ENCODE results near the gene DOK7. TPM values are rescaled to one million over a fixed set of nuclear protein-coding genes. Genes with fewer than 3 reads are reported as not detected.

The DOK7 gene
- total RNA-seq, 1 donor from 2014 or later: under 0.01 TPM

DNA sequence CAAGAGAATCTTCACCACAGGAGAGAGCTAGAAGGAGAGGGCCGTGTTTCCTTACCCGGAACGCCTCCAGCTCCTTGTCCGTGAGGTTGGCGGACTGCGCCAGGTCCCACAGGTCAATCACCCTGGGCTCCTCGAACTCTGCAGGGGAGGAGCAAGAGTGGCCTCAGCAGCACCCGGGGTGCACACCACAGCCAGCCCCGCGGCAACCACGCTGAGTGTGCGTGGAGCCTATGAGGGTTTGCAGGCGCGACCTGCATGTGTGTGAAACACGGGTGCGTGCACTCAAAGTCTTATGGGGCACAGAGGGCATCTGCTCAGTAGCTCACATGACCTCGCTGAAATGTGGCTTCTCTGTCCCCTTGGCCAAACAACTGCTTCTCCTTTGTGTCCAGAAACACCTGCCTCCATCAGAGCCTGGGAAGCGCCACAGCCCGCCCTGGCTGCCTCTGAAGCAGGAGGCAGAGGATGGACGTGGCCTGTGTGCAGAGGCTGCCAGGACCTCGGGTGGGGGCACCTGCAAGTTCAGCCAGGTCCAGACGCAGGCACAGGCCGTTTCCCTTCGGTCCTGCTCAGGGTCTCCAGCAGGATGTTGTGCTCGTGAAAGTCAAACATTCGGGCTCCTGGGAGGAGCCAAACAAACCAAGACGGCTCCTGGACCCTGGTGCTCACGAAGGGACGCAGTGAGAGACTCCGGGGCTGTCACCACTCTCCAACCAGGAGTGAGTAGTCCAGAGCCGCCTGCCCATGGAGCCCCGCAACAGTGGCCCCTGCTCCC is 53.1 kb downstream of the DOK7 start:
- FAIRE-seq (no peak), DNase-seq (ENCODE audit: low spot score in 2 of 2) (no peak)

DNA sequence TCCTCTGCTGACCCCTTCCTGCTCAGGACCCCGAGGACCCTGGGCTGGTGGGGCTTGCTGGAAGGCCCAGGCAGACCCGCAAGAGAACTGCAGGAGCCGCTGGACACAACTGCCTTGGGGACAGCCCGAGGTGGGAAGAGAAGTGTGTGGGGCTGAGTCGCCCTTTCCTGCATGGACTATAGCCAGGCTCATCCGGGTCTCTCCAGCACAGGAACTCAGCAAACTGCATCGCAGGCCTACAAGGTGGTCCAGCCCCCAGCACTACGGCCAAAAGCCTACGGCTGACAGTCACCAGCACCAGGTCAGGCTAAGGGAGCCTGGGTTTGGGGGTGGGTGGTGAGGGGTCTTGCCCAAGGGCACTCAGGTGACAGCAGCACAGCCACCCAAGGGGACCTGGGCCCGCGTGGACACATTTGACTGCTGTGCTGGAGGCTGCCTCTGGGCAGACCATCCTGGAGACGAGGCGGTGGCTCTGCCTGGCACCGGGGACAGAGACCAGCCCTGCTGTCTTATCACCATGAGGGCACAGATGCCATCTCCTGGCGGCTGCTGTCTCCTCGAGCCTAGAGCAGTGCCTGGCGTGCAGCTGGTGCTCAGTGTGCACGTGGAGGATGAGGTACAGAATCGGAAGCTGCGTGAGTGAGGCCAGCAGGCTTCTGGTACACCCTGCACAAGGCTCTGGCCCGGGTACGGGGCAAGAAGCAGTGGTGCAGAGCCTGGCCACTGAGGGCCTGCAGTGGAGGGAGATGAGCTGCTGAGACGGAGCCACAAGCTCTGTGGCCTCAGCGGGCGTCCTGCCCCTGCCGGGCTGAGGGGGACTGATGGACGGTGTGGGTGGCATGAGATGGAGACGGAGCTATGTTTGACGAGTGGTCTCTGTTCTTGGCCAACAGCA is 54.0 kb downstream of the DOK7 start:
- DNase-seq (ENCODE audit: low spot score in 2 of 2): no peak
- no peak for FAIRE-seq

DNA sequence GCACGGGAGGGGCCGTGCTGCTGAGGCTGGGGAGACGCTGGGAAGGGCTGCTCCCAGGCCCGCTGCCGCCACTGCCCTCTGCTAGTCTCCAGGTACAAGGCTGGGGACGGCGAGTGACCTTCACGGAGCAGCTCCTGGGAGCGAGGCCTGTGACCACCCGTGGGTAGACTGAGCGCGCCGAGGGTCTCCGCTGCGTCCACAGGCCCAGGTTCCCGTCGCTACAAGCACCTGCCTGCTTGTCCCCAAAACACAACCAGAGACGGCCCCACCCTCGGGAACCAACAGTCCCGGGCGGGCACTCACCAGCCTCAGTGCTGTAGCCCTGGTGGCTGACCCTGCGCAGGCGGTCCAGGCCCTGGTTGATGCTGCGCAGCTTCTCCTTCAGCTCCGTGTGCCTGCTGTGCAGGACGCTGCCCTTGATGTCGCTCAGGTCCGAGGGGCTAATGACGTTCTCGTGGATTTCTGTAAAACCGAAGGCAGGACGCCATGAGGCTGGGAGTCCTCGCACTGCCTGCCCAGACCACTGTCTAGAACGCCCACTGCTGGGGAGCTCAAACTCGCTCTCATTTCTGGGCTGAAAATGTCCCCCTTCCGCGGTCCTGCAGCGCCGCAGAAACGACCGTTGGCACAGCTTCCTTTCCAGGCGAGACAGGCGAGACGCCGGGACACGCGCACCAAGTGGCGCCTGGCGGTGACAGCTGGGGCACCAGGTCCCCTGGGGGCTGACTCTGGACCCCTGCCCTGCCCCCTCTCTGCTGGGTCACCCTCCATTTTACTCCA is 54.8 kb downstream of the DOK7 start:
- FAIRE-seq (no peak), DNase-seq (ENCODE audit: low spot score in 2 of 2) (no peak)

DNA sequence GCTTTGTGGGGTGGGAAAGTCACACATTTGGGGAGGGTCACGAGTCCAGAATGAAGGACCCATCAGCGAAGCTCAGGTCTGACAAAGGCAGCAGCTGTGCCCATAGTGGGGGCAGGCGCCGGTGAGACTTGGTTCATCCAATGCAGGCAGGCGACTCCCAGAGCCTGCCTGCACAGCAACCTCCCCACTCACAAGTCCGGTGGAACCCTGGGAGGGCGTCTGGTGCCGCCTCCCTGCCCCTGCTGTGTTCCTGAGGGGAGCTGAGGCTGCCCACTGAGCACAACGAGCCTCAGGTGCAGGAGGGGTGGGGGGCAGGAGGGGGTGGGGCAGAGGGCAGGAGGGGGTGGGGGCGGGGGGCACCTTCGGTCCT is 55.4 kb downstream of the DOK7 start:
- no peak for FAIRE-seq
- DNase-seq (ENCODE audit: low spot score in 2 of 2): no peak

DNA sequence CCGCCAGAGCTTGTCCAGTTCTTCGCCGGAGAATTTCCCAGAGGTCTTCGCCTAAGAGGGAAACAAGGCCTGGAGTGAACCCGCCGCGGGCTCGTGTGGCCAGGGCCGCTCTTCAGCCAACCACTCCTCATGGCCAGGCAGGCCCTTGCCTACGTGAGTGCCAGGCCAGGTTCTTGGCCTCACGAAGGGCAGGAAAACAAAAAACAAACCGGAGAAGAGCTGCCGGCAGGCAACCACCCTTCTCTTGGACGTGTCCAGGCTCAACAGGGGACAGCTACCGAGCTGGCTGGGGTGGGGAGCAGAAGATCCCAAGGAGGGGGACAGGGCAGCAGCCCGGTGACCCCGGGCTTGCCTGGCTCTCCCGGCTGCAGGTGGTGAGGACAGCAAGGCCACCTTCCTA is 55.8 kb downstream of the DOK7 start:
- DNase-seq (ENCODE audit: low spot score in 2 of 2): no peak
- no peak for FAIRE-seq

DNA sequence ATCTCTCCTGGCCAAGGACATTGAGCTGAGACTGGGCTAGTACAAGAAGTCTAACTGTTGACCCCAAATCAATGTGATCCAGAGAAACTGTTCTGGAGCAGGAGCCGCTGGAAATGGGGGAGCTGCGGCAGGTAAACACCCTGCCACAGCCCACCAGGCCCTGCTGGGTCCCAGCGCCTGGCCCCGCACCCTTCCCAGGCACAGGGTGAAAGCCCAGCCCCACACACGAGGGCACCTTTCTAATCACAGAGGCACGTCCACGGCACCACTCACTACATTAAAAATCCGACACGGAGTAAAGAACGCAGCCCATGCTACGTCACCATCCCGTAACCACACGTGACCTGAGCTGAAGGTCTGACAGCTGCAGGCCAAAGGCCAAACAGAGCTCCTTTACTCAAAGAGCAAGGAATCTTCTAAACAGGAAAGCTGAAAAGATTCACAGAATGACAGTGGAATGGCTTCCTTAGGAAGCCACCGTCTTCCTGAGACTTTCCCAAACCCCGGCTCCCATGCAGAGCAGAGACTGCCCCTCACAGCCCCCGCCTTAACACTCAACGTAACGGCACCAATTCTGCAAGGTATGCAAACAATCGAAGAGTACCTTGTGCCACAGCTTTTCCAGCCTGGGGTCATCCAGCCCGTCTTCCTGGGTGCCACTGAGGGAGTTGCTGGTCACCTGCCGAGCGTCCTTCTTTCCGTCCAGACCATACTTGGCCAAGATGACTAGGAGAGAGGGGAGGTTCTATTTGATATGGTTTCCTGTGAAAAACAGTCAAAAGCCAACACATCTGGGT is 56.6 kb downstream of the DOK7 start:
- no peak for FAIRE-seq

DNA sequence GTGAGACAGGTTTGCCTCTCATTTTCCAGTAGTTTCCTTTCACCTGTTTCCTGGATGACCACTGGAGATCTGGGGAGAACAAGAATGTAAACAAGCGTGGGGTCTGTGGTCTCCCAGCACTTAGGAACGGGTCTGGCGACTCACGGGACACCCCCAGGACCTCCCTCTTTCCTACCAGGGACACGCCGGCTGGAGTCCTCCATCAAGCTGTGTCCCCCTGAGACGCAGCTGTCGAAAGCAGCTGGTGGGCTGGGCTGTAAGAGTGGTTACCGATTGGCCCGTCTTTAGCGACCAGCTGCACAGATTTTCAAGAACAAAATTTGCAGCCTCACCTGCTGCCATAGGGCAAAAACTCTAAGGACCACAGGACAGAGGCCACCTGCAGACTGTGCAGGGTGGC is 57.2 kb downstream of the DOK7 start:
- FAIRE-seq (no peak), DNase-seq (ENCODE audit: low spot score in 2 of 2) (no peak)

More for the DNA sequence above, 56.6 kb downstream of the DOK7 start:
- DNase-seq (ENCODE audit: low spot score in 2 of 2): no peak

DNA sequence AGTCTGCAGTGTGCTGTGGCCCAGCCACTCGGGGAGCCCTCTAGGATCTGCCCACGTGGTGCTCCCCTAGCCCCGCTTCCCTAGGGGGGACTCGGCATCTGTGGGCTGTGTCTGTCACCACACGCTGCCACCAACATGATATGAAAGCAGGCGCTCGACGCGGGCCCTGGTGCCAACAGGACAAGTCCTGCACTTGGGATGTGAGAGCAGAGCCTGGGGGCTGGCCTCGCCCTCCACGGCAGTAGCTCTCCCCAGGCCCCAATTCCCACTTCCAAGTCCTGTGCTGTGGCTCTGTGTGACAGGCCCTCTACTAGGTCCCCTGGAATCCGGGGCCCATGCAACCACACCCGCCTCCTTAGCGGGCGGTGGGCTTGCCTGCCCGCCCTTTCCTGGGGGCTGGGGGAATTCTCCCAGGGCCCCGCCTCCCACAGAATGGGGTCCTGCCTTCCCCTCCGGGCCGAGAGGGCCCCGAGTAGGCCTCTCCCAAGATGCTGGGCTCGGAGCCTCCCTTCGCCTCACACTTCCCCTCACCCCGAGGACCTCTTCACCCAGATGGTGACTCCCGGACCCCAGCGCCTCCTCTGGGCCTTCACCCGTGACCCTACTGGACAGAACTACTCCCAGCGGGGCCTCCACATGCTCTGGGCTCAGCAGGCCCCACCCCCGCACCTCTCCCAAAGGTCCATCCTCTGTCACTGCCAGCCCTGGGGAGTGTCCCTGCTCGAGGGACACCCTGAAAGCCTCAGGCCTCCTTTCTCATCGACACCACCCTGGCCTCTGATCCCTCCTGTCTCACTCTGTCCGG is 57.9 kb downstream of the DOK7 start:
- DNase-seq (ENCODE audit: low spot score in 2 of 2) (no peak), FAIRE-seq (no peak)

DNA sequence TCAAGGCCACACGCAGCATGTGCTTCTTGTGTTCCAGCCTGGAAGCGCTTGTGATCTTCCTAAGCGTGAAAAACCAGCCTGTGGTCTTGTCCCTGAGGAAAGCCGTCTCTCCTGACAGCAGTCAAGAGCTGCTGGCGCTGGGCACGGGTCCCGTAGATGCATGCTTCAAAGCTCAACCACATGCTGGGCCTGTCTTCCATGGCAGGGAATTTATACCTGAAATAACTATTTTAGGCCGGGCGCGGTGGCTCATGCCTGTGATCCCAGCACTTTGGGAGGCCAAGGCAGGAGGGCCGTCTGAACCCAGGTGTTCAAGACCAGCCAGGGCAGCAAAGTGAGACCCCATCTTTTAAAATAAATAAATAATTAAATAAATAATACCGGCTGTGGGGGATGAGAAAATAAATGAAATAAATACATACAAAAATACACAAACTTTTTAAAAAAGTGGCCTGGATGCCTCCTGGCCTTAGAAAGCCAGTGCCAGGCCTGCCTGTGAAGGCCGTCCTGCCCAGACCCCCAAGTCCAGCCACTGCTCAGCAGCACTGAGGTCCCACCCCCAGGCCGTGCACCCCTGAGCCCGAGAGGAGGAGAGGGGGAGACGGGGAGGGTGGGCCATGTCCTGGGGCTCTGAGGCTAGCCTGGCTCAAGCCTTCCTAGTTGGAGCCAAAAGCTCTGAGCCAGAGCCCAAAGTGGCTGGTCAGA is 58.7 kb downstream of the DOK7 start:
- DNase-seq (ENCODE audit: low spot score in 2 of 2) (no peak), FAIRE-seq (no peak)

DNA sequence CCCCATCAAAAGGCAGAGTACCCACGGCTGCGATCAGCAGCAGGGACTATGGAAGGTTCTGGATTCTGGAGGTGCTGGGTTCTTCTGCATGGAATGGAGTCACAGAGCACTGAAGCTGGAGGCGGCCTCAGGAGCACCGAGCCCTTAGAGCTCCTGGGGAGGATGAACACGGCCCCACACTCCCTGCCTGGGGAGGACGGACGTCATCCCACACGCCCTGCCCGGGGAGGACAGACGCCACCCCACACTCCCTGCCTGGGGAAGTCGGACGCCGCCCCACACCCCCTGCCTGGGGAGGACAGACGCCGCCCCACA is 59.2 kb downstream of the DOK7 start:
- FAIRE-seq (no peak), DNase-seq (ENCODE audit: low spot score in 2 of 2) (no peak)

DNA sequence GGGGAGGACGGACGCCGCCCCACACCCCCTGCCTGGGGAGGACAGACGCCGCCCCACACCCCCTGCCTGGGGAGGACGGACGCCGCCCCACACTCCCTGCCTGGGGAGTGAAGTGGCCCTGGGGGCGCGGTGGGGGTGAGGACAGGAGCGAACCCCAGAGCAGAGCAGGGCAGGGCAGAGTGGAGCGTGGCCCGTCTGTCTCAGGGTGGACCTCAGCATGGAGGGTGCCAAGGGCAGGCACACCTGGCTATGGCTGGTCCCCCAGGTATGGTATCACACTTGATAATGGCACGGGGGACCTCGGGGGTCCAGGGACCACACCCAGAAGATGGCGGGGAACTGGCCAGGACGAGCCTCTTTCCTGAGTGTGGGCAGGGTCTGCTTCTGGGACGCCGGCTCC is 59.5 kb downstream of the DOK7 start:
- DNase-seq (ENCODE audit: low spot score in 2 of 2): no peak
- no peak for FAIRE-seq

DNA sequence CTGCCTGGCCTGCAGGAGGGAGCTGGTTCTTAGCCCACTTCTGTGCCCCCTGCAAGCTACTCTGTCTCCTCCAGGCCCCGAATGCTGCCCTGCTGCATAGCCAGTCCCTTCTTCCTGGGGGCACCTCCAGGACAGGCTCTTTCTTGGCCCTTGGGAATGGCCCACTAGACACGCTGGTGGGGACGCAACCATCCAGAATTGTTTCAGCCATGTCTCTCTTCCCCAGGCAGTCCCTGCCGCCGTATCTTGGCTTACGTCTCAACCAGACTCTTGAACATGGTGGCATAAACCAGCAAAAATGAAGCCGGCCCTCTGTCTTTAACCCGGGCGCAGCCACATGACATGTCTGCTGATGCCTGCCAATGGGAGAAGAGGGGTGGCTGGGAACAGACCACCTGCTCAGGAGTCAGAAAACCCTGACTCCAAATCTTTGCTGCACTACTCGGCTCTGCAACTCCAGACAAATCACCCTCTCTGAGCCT is 60.1 kb downstream of the DOK7 start:
- no peak for DNase-seq (ENCODE audit: low spot score in 2 of 2)
- FAIRE-seq: no peak

DNA sequence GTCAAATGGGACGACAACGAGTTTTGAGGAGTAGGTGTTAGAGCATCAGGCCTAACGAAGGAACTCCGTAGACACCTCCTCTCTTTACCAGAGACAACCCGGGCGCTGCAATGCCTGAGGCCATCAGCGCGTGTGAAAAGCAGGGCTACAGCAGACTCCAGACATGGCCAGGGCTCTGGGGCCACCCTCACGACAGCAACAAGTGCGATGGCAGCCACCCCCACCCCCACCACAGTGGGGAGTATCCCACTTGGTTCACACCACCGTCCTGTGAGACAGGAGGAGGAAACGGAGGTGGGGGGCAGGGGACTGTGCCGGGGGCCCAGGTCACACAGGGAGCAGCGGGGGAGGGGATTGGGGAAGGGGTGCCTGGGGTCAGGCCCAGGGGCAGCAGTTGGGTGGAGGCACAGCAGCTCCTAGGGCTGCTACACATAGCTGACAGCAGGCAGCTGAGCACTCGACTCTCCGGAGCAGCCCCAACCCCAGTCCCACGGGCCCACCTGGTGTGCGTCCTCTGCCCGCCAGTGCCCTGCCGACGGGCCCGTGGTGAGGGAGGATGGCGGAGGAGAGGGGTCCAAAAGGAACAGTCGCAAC is 60.6 kb downstream of the DOK7 start:
- no peak for DNase-seq (ENCODE audit: low spot score in 2 of 2)
- FAIRE-seq: no peak

DNA sequence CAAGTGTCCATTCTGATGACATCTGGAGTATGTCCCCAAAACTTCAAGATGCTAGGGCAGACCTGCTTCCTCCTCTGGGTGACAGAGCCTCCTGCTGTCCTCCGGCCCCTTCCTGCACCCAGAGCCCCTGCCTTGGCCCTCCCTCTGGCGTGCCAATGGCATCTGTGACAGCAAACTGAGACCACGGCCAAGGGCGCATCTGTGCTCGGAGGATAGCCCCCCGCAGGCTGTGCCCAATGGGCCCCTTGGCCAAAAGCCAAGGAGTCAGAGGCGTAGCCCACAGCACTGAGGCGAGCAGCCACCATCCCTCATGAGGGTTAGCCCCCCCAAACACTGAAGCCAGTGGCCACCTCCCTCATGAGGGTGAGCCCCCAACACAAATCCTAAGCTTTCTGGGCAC is 61.2 kb downstream of the DOK7 start:
- DNase-seq (ENCODE audit: low spot score in 2 of 2) (no peak), FAIRE-seq (no peak)

DNA sequence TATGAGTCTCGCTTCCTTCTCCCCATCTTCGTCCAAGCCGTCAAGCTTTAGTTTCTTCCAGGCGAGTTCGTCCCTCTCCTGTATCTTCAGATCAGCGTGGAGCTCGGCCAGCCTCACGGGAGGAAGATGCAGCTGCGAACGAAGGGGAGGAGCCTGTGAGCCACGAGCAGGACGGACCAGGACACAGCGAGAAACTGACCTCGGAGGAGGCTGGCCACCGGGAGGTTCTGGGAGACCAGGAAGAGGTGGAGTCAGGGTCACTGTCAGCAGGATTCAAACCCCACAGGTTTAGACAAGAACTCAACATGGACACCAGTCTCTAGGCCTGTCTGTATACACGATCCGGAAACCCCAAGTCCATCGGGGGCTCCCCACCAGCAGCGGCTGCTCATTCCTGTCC is 61.8 kb downstream of the DOK7 start:
- FAIRE-seq (no peak), DNase-seq (ENCODE audit: low spot score in 2 of 2) (no peak)

DNA sequence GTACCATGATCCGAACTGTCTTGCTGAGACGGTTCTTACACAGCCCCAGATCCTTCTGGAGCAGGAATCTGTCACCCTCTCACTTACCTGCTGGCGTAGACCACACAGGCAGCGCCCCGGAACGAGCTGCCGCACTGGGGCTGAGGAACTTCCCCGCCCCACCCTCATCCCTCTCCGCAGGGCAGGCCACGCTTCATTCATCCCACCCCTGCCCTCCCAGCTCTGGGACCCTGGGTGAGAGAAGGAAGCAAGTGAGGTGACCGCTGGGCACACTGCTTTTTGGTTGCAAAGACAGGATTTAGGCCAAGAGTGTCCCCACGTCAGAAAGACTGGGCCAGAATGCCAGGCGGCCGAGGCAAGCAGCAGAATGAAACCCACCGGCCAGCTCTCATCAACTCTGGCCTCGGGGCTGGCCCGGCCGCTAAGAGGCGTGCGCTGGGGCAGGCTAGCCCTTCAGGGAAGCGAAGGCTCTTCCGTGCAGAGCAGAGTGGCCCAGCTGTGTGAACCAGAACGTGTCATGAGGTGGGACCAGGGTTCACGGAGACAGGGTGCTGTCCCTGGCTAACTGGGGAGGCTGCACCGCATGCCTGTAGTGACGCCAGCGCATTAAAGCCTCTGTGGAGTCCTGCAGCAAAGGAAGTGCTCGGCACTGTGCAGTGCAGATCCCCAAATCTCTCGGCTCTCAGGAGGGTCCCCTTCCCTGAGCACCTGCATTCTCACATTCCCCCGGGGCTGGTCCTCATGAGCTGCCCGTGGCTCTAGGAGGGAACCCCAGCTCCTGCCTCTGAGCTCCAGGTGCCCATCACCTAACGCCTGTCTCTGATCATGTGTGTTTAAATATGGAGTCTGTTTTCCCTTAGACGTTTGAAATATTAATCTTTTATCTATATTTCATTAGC is 62.7 kb downstream of the DOK7 start:
- no peak for FAIRE-seq
- DNase-seq (ENCODE audit: low spot score in 2 of 2): no peak

DNA sequence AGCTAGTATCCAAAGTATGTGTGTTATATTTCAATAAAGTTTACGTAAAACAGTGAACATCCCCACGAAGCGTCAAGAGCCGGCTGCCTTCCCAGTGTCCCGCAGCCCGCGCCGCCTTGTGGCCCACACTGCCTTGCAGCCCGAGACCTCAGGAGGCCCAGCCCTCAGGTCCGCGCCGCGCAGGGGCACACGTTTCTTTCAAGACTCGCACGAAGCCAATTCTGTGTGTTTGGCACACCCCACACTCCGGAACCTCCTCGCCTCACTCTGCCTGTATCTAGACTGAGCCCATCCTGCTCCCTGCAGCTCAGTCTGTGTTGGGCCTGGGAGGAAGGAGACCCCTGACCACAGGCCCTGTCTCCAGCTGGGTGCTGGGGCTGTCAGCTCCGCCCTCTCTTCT is 63.4 kb downstream of the DOK7 start:
- no peak for DNase-seq (ENCODE audit: low spot score in 2 of 2)
- no peak for FAIRE-seq
